PC-3 (cell line): ENCODE results near the gene SUPT16H.

Experiments used
- EZH2 ChIP-seq: fragments of 300-600 bp; sonication (generic); IDR thresholded peaks from one replicate; pipeline ENCODE4 v1.6.1; 2017; ENCODE audit warnings: antibody characterized with exemption, mild to moderate bottlenecking, low read length; ENCODE audit not compliant: unreplicated experiment
- TF ChIP-seq, protein P1 (sequence below): fragments of 300-600 bp; sonication (generic); conservative IDR thresholded peaks from 2 replicates; pipeline ENCODE4 v1.5.1; 2017; ENCODE audit warnings: antibody characterized with exemption, low read depth, mild to moderate bottlenecking, low read length

DNA sequence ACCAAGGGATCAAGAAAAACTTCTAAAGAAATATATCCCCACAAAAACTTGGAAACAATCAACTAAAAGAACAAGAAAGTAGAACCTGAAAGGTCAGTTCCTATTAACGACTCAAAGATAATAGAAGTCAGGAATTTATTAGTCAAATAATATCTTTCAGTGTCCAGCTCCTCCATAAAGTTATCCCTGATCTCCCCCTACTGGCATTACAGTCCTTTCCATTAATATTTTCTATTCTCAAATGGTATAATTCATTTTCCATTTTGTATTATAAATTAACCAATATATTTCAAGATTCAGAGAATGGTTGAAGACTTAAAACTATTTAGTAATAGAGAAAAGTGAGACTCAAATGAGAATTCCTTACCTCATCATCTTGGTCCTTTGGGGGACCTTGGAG is 11.6 kb upstream of the SUPT16H start:
- TF ChIP-seq, protein P1, sequence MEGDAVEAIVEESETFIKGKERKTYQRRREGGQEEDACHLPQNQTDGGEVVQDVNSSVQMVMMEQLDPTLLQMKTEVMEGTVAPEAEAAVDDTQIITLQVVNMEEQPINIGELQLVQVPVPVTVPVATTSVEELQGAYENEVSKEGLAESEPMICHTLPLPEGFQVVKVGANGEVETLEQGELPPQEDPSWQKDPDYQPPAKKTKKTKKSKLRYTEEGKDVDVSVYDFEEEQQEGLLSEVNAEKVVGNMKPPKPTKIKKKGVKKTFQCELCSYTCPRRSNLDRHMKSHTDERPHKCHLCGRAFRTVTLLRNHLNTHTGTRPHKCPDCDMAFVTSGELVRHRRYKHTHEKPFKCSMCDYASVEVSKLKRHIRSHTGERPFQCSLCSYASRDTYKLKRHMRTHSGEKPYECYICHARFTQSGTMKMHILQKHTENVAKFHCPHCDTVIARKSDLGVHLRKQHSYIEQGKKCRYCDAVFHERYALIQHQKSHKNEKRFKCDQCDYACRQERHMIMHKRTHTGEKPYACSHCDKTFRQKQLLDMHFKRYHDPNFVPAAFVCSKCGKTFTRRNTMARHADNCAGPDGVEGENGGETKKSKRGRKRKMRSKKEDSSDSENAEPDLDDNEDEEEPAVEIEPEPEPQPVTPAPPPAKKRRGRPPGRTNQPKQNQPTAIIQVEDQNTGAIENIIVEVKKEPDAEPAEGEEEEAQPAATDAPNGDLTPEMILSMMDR = peak; percentile 49; the same call in 1 of the 2 replicates
- TF ChIP-seq EZH2 = no peak
